ENCODE results near the gene XPNPEP1.

XPNPEP1 gene

DNA sequence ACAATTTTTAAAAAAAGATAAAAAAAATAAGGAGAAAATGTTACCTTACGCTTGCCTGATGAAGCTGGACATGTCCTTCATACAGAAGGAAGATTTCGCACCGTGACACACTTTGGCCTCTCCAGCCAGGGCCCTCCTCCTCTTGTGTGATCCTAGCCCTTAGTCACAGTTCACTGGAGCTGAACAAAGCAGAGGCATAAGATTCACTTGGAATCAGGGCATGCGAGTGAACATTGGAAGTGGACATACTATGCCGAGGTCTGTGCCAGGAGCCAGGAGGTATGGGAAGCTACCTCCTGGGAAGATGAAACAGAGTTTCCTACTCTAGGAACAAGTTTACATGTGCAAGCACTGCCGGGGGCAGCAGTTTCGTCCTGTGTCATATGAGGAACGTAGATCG lies 91.5 kb downstream of the XPNPEP1 start:
- Histone ChIP-seq H3K4me1 (ENCODE audit: control insufficient read depth, insufficient read depth, low read length, poor library complexity, severe bottlenecking) (peaks cover 4% of the 10 kb centered on the region), H3K4me3 (ENCODE audit: extremely low read depth, insufficient read depth, low read length, poor library complexity, severe bottlenecking) (no peak overlapping the region), H3K27ac (ENCODE audit: low read depth, low read length, severe bottlenecking) (no peak overlapping the region), H3K36me3 (ENCODE audit: control insufficient read depth, insufficient read depth, low read length) (no peaks in the 10 kb centered on the region), H3K9me3 (ENCODE audit: control insufficient read depth, low read length) (no peaks in the 10 kb centered on the region)
- WGBS, 2 experiments (ENCODE audit: insufficient coverage in 2 of 2) = 93 to 97% methylated on average over 9 of the region's 9 CpGs

DNA sequence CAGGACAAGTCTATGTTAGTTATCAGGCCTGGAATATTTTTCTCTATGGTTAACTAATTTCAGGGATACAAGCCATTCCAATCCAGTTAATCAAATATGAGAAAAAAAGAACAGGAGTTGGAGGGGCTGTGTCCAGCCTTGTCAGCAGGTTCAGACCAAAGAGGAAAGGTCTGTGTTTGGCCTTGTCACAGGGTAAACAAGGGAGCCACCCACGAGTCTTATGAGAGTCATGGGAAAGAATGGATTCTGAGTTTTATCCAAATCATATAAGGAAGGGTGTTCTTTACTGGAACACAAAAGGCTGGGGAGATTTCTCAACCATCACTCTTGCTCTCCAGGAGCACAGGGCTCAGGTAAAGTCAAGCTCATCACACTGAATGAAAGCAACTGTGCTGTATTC lies 99.1 kb downstream of the XPNPEP1 start:
- Histone ChIP-seq H3K4me3 (ENCODE audit: extremely low read depth, insufficient read depth, low read length, poor library complexity, severe bottlenecking) (no peak overlapping the region), H3K36me3 (ENCODE audit: control insufficient read depth, insufficient read depth, low read length) (no peaks in the 10 kb centered on the region), H3K27ac (ENCODE audit: low read depth, low read length, severe bottlenecking) (no peak overlapping the region), H3K9me3 (ENCODE audit: control insufficient read depth, low read length) (no peaks in the 10 kb centered on the region), H3K4me1 (ENCODE audit: control insufficient read depth, insufficient read depth, low read length, poor library complexity, severe bottlenecking) (no peaks in the 10 kb centered on the region)
- 83% methylated on average over 1 of the region's 1 CpG; no CpG with 5 or more reads in 1 of the 2 experiments for WGBS, 2 experiments (ENCODE audit: insufficient coverage in 2 of 2)

DNA sequence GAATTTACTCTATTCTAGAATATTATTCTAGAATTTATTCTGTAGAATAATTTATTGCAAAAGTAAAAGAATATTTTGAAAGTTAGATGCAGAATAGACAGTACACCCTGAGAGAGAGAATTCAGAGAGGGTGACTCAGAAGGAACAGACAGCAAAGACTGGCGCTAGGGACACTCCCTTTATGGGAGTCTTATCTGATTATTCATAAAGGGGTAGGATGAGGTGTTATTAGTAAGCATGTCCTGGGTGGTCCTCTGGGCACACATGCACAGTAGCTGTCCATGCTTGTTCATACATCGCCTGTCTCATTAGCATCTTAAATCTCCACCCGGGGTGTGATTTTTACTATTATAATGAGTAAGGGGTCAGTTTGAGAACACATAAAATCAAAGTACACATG lies 100.1 kb downstream of the XPNPEP1 start:
- Histone ChIP-seq H3K27ac (ENCODE audit: low read depth, low read length, severe bottlenecking) (no peak overlapping the region), H3K36me3 (ENCODE audit: control insufficient read depth, insufficient read depth, low read length) (no peaks in the 10 kb centered on the region), H3K9me3 (ENCODE audit: control insufficient read depth, low read length) (no peaks in the 10 kb centered on the region), H3K4me3 (ENCODE audit: extremely low read depth, insufficient read depth, low read length, poor library complexity, severe bottlenecking) (no peak overlapping the region), H3K4me1 (ENCODE audit: control insufficient read depth, insufficient read depth, low read length, poor library complexity, severe bottlenecking) (no peaks in the 10 kb centered on the region)
- WGBS, 2 experiments (ENCODE audit: insufficient coverage in 2 of 2) = 80% methylated on average over 1 of the region's 3 CpGs; no CpG with 5 or more reads in 1 of the 2 experiments

DNA sequence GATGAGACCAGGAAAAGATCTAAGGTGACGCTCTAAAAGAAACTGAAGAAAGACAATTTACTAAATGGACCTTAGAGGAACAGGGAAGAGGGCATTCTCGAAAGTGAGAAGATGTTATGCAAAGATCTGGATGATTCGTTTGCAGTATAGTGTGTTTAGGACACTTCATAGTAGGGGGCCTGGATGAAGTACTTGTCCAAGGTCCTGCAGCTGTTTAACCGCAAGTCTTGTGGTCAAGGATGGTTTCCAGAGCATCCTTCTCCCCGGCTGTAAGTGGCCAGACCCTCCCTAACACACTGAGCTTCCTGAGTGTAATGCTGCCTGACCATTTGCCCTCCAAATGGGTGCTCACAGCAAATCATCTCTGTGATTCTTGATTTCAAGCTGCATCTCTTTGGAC lies 101.6 kb downstream of the XPNPEP1 start:
- WGBS, 2 experiments (ENCODE audit: insufficient coverage in 2 of 2) = 72 to 79% methylated on average over 4 to 5 of the region's 5 CpGs
- Histone ChIP-seq H3K9me3 (ENCODE audit: control insufficient read depth, low read length) (no peaks in the 10 kb centered on the region), H3K27ac (ENCODE audit: low read depth, low read length, severe bottlenecking) (no peak overlapping the region), H3K36me3 (ENCODE audit: control insufficient read depth, insufficient read depth, low read length) (no peaks in the 10 kb centered on the region), H3K4me1 (ENCODE audit: control insufficient read depth, insufficient read depth, low read length, poor library complexity, severe bottlenecking) (no peaks in the 10 kb centered on the region), H3K4me3 (ENCODE audit: extremely low read depth, insufficient read depth, low read length, poor library complexity, severe bottlenecking) (no peak overlapping the region)

DNA sequence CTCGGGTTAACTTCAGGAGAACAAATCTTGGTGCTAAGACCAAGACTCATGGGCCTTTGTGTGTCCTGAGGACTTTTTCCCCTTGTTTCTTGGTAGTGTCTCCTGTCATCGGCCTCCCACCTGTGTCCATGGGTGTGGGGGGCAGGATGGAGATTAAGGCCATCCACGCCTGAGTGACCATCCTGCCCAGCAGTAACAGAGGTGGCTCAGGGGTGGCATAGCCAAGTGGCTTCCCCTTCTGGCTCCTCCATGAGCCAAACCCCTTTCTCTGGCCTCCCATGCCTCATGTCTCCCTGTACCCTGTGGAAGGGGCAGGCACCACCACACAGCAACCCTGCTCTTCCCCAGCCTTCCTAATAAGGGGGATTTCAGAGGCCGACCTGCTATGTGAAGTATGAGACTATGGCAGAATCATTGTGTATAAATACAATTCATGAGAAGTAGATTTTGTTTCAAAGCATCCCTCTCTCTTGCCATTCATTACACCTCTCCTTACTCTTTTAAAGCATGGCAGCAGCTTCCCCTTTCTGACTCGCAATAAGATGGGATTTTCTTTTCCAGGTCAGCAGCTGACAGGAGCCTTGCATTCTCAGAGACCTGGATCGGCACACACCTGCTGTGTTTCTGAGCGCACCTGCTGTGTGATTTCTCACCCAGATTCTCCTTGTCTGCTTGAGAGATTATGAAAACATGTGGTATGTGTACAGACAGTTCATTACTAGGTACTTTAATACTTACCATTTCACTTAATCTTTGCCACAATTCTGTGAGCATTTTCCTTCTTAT lies 102.5 kb downstream of the XPNPEP1 start:
- H3K36me3 ChIP-seq (ENCODE audit: control insufficient read depth, insufficient read depth, low read length) = no peaks in the 10 kb centered on the region
- H3K4me1 ChIP-seq (ENCODE audit: control insufficient read depth, insufficient read depth, low read length, poor library complexity, severe bottlenecking) = no peaks in the 10 kb centered on the region
- WGBS, 2 experiments (ENCODE audit: insufficient coverage in 2 of 2) = 30 to 71% methylated on average over 2 to 4 of the region's 7 CpGs
- H3K9me3 ChIP-seq (ENCODE audit: control insufficient read depth, low read length) = no peaks in the 10 kb centered on the region
- no peak overlapping the region for H3K27ac ChIP-seq (ENCODE audit: low read depth, low read length, severe bottlenecking)
- H3K4me3 ChIP-seq (ENCODE audit: extremely low read depth, insufficient read depth, low read length, poor library complexity, severe bottlenecking) = no peak overlapping the region

DNA sequence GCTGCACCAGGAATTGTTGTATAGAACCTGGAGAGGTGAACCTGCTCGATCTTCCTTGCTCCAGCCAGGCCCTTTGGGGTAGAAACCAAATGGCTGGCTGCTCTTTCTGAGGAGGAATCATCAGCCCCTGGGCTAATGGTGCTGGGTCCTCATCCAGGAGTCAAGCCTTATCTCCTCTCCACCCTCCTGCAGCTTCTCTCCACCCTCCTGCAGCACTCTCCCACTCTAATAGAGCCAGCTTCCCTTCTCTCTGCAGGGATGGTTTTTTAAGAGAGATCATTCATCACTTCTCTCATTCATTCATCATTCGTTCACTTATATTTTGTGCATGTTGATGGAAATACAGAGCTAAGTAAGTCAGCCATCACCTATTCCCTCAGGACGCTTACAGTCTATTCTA lies 103.5 kb downstream of the XPNPEP1 start:
- no peaks in the 10 kb centered on the region for H3K9me3 ChIP-seq (ENCODE audit: control insufficient read depth, low read length)
- H3K36me3 ChIP-seq (ENCODE audit: control insufficient read depth, insufficient read depth, low read length) = no peaks in the 10 kb centered on the region
- no peak overlapping the region for H3K27ac ChIP-seq (ENCODE audit: low read depth, low read length, severe bottlenecking)
- H3K4me1 ChIP-seq (ENCODE audit: control insufficient read depth, insufficient read depth, low read length, poor library complexity, severe bottlenecking) = no peaks in the 10 kb centered on the region
- H3K4me3 ChIP-seq (ENCODE audit: extremely low read depth, insufficient read depth, low read length, poor library complexity, severe bottlenecking) = no peak overlapping the region
- 50 to 85% methylated on average over 1 to 2 of the region's 3 CpGs for WGBS, 2 experiments (ENCODE audit: insufficient coverage in 2 of 2)
